Neural cell (in vitro differentiated cells): ENCODE results near the gene HES3.

ENCODE experiments used
- CTCF ChIP-seq: fragments of 450-650 bp; IDR thresholded peaks from 2 replicates; pipeline ENCODE4 v1.5.1; 2014; ENCODE audit warnings: antibody characterized with exemption, mild to moderate bottlenecking, moderate library complexity; ENCODE audit not compliant: poor library complexity, severe bottlenecking
- EZH2 ChIP-seq: fragments of 200-600, 300-800 bp; shearing (Covaris generic), sonication (generic); IDR thresholded peaks from 2 replicates; pipeline ENCODE4 v1.6.1; 2014; ENCODE audit warnings: antibody characterized with exemption, low read length, borderline replicate concordance, mild to moderate bottlenecking; ENCODE audit not compliant: insufficient read depth, poor library complexity, severe bottlenecking

GRCh38 chr1:6244401-6245049 is 546 bp downstream of the HES3 start:
- TF ChIP-seq CTCF (no peak), EZH2 (no peak)
